SK-N-DZ (cell line): ENCODE measurements around the gene KIF3A.

Experiments used
- DNase-seq: peaks from one replicate; pipeline ENCODE4 v3.0.0-alpha.2; 2015; ENCODE audit warnings: low spot score

KIF3A gene

DNA sequence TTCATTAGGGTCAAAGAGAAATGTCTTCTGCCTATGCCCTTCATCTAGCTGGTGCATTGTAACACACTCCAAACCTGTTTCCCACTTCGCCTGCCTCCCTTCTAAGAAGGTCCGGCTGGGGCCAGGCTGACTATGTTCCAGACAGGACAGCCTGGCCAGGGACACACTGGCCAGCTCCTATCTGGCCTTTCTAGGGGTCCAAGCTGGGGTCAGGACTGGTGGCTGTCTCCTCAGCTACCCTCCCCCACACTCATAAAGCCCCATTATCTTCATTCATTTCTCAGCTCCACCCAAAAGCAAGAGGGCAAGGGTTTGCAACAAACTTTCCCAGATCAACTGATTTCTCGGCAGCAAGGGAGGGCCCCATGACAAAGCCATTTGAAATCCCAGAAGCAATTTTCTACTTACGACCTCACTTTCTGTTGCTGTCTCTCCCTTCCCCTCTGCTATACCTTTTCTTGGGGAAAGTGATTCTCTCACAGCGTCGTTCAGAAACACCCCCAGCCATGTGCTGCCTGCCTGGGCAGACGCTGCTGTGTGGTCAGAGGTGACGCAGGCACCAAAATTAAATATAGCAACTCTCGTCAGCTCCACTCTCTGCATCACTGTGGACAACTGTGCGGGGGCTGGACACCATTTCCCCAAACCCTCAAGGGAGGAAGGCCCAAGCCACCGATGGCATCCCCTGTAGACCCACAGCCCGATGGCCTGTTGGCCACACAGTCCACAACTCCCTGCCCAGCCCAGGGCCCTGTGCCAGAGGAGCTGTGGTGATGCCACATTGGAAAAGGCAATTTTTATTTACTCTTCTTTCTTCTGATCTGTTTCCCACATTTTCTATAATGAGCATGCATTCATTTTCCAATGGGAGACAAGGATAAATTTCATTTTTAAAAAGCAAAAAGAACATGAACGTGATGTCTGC is 73.3 kb downstream of the KIF3A start:
- DNase-seq, result no peak

DNA sequence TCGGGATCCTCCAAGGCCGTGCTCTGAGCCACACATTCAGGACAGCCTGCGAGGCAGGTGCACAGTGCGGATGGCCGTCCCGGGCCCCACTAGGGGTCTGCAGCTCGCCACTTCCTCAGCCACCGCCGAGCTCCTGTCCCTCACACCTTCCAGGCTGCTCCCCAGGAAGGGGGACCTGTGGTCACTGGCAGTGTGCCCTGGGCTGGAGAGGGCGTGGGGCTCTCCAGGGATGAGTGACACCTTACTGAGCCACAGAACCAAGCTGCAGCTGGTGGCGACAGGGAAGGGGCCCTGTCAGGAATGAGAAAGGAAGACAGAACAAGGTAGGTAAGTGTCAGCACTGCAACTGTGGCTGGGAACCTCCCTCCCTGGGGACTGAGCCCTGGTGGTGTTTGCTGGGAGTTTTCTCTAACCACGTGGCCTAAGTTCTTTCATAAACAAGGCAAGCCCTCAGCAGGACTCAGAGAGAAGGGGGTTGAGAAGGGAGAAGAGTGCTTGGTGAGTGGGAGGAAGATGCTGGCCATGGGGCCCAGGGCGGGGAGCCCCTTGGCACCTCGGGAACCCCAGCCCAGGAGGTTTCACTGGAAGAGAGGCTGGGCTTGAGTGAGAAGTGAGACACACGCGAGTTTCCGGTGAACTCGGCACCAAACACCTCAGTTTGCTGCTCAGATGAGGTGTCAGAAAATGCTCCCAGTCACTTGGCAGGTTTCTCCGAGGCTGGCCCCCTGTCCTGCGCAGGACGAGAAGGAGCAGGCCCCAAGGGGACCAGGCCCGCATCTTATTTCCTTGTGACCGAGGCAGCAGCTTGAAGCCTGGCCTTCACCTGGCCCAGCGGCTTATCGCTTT is 74.2 kb downstream of the KIF3A start:
- DNase-seq, result peak; percentile 57

GRCh38 chr5:132662004-132662401 is 75.3 kb downstream of the KIF3A start:
- no peak for DNase-seq

GRCh38 chr5:132661231-132662003 is 75.9 kb downstream of the KIF3A start:
- no peak for DNase-seq

DNA sequence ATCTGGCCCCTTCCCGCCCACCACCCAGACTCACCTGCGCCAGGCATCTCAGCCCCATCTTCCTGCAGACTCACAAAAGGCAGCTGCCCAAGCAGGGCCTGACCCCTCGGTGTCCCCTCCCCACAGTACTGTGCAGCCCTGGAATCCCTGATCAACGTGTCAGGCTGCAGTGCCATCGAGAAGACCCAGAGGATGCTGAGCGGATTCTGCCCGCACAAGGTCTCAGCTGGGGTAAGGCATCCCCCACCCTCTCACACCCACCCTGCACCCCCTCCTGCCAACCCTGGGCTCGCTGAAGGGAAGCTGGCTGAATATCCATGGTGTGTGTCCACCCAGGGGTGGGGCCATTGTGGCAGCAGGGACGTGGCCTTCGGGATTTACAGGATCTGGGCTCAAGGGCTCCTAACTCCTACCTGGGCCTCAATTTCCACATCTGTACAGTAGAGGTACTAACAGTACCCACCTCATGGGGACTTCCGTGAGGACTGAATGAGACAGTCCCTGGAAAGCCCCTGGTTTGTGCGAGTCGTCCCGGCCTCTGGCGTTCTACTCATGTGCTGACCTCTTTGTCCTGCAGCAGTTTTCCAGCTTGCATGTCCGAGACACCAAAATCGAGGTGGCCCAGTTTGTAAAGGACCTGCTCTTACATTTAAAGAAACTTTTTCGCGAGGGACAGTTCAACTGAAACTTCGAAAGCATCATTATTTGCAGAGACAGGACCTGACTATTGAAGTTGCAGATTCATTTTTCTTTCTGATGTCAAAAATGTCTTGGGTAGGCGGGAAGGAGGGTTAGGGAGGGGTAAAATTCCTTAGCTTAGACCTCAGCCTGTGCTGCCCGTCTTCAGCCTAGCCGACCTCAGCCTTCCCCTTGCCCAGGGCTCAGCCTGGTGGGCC is 77.5 kb downstream of the KIF3A start:
- DNase-seq, result no peak

DNA sequence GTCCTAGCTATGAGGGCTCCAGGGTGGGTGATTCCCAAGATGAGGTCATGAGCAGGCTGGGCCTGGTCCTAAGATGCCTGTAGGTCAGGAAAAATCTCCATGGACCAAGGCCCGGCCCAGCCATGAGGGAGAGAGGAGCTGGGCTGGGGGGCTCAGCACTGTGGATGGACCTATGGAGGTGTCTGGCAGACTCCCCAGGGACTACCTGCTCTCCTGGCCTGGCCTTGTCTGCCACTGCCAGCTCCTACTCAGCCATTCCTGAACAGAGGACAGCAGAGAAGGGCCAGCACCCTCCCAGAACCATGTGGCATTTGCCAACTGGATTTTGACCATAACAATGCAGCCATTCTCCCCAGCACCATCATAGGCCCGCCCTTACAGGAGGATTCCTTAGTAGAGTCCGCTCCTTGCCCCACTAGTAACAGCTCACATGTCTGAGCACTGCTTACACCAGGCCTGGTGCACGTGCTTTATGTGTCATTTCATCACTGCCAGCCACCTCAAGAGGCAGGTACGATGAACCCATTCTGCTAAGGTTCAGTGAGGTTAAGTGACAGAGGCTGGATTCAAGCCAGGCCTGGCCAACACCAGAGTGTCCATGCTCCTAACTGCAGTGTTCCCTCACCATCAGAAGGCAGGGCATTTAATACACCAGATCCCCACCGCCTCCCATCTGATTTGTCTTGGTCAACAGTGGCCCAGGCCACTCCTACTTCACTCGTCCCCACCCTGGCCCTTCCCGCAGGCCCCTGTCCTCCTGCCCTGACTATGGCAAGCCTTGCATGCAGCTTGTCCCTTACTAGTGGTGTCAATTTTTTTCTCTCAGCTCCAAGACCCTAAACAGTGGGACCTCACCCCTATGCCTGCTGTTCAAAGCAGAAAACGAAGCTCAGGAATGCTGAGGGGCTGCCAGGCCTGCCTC is 78.7 kb downstream of the KIF3A start:
- no peak for DNase-seq

GRCh38 chr5:132657676-132658380 is 79.5 kb downstream of the KIF3A start, which contains the start of gene IL13:
Gene IL13 (plus strand): TSS chr5:132658173. CDS start chr5:132658187, 14 bp downstream.
- no peak for DNase-seq

GRCh38 chr5:132656774-132657355 is 80.5 kb downstream of the KIF3A start:
- no peak for DNase-seq

DNA sequence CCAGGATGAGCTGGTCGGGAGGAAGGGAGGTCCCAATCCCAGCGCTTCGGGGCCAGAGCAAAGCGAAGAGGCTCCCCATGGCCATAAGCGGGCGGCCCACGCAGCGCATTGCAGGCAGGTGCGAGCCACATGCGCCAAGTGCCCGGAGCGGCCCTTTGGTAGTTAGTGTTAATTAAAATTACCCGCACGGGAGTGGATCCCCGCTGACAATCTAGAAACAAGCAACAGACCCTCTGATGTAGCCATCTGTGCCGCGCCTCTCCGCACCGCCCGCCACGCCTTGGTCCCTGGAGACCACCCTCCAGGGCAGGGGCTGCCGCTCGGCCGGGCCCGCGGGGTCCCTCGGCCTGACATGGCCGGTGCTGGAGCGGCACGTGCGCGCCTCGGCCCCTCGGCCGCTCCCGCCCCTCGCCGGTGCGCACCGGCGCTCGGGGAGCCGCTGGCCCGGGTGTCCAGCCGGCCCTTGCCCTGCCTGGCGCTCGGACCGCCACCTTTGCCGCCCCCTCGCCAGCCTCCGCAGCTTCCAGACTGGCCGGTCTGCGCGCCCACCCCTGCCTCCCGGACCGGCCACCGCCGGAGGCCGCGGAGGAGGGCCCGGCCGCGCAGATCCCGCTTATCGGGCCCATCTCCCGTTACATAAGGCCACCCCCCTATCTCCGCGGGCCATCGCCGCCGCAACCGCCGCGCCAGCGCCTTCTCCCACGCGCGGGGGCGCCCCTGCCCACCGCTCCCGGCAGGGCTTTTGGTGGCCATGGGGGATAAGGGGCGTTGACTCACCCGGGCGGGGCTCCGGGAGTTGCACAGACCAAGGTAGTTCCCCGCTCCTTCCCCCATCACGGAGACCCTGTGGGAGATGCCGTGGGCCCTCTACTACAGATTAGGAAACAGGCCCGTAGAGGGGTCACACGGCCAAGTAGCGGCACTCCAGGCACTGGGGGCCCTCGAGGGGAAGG is 81.2 kb downstream of the KIF3A start:
- DNase-seq, result peak; percentile 36

GRCh38 chr5:132653716-132654115 is 83.6 kb downstream of the KIF3A start:
- no peak for DNase-seq

GRCh38 chr5:132651838-132652469 is 85.4 kb downstream of the KIF3A start:
- no peak for DNase-seq

DNA sequence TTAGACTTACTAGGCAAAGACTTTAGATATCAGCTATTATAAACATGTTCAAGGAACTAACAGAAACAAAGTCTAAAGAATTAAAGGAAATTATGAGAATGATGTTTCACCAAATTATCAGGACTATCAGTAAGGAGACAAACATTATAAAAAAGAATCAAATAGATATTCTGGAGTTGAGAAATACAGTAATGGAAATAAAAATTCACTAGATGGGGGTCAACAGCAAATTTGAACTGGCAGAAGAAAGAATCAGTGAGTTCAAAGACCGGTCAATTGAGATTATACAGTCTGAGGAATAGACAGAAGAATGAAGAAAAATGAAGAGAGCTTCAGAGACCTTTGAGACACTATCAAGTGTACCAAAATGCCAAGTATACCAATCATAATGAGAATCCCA is 89.0 kb downstream of the KIF3A start:
- DNase-seq, result no peak

DNA sequence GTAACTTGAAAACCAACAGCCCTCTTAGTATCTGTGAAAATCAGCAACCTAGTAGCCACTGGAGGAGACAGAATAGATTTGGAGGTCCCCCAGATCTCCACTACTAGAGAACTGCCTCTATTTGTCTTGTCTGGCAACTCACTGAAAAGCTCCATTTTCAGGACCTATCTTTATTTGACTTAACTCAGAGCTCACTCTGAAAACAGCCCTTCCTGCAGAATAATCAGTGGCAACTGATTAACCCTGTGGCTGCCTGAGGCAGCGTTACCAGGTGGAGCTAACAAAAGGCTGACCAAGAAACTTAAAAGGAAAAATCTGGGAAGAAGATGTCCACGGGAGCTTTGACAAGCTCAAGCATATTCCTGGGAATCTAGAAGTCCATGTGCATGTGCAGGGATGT is 89.9 kb downstream of the KIF3A start:
- DNase-seq, result no peak

- no peak for DNase-seq
Measured at GRCh38 chr5:132646583-132647266, 90.6 kb downstream of the KIF3A start.

DNA sequence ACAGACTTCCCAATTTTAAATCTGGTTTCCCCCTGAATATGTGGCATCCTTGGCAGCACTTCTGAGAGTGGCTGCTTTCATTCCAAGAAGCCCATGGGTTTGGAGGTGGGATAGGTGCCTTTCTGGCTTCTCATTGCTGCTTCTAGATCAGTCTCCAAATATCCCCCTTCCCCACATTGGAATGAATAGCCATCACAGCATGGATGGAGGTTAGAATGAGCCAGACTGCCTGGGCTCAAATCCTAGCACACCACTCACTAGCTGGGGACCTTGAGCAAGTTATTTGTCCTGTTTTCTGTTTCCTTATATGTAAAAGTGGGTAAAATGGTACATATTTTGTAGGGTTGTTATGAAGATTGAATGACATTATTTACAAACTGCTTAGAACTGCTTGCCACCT is 93.2 kb downstream of the KIF3A start:
- DNase-seq, result no peak
